Inflammatory macrophage treated with lipopolysaccharide for 1 hour (primary cell): Measurements from ENCODE around the gene KCNQ1OT1.

Experiments used
- DNase-seq, 2 donors: peaks; one replicate each; pipeline ENCODE4 v3.0.0-alpha.2; 2020 to 2022

The KCNQ1OT1 gene

DNA sequence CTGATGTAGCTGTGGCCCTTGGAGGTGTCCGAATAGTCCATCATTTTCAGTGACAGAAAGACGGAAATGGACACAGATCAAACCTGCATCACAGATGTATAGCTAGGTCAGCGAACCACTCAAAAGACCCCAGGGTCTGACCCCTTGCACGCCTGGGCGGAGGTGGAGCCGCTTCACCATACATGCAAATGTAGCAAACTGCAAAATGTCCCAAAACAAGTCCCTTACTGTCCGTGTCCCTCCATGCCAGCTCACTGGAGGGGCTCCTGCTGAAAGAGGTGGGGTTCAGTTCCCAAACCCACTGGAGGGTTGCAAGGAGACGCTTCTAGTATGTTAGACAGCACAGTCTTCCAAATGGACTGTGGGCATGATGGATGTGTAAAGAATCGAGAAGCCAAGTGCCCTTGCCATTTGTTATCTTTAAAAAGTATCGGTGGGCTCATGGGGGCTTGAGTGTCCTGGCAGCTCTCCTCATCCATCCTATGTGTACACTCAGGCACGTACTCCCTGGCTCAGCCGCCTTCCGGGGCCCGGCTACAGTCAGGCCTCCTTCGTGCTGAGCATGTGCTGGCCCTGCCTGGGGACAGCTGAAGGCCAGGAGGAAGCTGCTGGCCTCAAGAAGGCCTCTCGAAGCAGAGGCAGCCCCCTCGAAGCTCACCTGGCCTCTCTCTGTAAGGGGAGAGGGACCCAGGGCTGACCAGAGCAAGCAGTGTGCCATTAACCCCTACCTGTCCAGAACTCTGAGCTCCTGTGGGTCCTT lies 20.2 kb upstream of the KCNQ1OT1 start:
- DNase-seq = no peak

DNA sequence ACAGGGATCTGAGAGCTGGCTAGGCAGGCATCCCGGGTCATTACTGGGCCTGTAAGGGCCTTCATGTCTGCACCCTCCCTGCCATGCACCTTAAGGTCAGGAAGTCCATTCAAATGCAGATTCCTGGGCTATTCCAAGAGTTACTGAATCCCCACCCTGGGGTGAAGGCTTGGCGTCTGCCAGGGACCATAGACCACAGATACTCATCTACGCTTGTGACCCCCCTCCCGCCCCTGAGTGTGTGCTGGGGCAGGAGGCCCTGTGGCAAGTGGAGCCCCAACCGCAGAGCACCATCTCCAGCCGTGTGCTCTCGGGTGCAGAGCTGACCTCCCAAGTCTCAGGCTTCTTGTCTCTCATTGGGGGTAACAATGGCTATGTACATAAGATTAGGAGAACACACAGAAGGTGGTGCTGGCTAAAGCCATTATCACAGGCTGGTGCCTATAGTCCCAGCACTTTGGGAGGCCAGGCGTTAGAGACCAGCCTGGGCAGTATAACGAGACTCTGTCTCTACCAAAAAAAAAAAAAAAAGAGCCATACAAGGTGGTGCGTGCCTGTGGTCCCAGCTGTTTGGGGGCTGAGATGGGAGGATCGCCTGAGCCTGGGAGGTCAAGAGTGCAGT lies 19.1 kb upstream of the KCNQ1OT1 start:
- DNase-seq = no peak

DNA sequence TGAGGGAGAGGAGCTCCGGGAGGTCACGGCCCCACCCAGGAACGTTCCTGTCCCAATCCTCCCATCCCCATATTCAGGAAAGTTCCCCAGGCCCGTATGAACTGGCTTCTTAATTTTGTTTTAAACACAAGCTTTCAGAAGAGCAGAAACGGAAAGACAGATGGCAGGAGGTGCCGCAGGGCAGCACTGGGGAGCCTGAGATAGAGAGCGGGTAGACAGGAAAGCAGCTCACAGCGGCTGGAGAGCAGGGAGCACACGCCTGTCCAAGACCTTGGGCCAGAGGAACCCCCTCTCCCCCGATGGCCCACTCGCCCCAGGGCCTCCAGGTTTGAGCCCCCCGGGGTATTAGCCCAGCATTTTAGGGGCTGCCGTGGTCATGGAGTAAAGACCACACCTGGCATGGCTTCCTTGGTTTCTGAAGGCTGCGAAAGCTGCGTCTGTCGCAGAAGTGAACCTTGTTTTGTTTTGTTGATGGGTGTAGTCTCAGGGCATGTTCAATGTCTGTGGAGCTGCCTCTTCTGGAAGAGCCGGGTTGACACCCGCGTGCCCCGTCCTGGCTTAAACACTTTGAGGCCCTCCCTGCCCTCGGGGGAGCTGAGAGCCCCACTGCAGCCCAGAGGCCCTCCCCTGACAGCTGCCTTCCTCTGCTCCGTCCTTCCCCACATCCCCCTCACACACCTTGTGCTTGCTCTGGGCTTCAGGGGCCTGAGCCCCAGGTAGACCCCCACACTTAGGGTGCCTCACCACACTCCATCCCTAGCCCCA lies 17.9 kb upstream of the KCNQ1OT1 start:
- no peak for DNase-seq

DNA sequence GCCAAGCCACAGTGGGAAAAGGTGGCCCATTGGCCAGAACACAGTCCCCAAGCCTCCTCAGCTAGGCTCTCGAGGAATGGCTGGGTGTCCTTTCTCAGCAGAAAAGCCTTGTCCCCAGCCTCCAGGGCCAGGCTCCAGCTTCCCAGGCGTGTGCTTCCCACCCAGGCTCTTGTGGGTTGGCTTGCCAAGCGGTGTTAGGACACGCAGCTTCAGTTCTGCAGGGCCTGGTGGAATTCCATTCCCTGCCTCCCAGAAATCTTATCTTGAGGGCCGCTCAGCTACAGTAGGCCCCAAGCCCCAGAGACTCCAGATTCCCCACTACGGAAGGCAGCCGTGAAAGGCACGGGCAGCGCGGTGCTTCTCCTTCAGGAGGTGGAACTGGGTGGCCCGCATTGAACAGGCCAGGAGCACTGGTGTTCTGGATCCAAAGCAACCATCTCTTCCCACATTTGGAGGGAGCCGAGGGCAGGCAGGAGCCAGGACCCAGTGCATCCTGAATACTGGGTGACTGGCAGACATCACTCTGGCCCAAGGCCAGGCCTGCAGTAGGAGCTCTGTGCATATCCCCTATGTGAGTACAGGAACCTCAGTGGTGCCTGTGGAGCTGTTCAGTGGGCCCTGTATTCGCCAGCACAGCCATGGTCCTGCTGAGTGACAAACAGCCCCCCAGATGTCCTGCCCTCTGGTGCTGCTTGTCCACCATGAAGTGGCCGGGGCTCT lies 16.7 kb upstream of the KCNQ1OT1 start:
- DNase-seq = no peak

DNA sequence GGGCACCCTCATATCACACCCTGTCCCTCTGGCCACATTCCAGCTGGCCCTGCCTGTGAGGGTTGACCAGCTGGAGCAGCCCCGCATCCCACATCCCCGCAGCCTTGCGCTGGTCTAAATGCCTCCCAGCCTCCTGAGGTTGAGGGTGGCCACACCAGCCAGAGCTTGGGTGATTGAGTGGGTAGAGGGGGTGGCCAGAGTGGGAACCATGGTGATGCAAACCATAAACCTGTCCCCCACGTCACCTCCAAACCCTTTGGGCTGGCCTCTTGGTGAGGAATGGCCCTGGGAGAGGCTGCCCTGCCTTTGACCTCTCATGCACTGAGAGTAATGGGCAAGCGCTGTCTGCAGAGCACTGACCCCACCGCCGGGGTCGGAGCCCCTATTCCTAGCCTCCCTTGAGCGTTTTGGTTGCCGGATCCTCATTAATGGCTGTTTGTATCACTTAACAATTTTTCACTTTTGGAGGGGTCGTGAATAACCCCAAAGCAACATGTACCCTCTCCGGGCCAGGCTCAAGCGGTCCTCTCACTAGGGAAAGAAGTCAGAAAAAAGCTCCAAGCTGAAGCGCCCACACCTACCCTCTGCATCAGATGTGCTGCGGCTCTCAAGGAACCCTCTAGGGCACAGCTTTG lies 16.0 kb upstream of the KCNQ1OT1 start:
- no peak for DNase-seq

DNA sequence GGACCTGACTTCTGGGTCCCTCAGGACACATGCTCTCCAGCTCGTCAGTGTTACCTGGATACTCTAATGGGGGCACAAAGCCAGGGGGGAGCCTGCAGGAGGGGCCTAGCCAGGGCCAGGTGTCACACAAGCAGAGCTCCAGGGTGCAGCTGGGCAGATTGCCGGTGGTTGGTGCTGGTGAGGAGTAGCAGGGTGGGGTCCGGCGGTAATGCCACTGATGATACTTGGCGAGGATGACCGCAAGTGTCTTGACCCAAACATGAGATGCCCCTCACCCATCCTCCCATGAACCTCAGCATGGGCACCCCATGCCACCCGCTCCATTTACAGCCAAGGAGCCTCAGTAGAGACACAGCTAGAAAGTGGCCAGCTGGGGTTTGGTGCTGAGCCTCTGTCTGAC lies 15.1 kb upstream of the KCNQ1OT1 start:
- DNase-seq = no peak

DNA sequence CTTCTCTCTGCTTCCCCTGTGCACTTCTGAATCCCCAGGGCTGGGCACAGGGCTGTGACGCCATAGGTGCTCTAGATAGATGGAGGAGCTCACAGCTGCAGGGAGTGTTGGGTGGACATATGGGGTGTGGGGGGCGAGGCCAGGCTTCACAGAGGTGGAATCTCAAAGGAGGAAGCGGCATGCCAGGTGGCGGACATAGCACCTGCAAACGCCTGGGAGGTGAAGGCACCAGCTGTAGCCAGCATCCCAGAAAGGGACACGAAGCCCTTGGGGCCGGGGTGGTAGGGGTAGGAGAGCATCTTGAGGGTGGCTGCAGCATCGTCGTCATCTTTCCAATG lies 14.6 kb upstream of the KCNQ1OT1 start:
- no peak for DNase-seq

DNA sequence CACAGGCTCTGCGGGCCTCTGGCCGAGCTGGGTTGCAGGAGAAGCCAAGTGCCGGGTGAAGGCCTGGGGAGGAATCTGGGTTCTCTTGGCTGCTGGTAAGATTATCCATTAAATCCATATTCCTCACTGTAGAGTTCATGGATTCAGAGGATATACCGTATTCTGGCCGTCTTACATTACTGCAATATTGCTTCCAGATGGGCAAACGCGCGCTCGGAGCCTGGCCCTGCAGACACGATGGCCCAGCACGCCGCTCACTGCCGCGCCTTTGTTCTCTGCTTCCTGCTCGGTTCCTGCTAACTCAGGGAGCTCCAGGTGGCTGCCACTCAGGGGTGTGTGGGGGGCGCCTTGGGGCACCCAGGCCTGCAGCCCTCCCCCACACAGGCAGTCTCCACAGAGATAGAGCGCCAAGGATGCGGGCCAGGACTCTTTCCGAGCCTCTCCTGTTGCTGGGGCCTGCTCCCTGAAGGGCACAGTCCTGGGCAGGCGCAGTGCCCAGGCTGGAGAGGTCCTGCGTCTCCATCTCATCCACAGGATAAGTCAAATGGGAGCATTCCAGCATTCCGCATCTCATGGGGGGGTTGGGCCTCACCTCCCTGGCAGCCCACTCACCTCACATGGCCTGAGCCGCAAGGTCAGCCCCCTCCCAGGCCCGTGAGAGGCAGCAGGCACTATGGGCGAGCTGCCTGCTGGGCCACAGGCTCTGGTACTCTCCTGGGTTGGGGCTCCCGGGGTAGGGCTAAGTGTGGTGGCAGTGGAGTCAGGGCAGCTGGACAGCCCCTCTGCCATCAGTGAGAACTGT lies 14.1 kb upstream of the KCNQ1OT1 start:
- no peak for DNase-seq

DNA sequence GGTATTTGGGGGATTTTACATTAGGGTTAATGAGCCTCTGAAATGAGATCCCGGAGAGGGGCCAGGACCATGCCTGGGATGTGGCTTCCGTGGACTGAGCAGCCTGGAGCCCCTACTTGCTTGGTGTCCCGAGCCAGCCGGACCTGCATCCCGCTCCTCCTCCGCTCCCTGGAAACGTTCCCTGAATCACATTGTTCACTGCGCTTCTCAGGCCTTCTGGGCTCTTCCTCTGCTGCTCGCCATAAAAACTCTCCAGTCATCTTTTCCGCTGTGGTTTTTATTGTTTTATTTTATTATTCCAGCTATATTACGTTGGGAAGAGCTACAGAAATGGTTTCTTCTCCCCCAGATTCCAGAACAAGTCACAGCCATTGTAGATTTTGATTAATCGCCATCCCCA lies 13.3 kb upstream of the KCNQ1OT1 start:
- no peak for DNase-seq

DNA sequence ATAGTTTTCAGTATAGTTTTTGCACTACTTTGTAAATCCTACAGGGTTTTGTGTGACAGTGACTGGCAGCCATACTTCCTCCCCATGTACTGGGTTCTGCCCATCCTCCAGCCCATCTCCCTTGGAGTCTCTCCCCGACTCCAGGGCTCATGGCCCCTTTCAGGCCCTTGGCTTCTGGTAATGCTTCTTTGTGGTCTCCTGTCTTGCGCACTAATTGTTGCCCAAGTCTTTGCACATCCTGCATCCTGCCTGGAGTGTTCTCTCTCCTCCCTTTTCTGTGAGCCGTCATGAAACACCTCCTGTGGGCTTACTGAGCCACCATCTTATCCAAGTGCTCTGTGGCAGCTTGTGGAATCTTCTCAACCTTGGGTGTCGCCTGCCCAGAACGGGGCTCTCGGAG lies 11.4 kb upstream of the KCNQ1OT1 start:
- no peak for DNase-seq

DNA sequence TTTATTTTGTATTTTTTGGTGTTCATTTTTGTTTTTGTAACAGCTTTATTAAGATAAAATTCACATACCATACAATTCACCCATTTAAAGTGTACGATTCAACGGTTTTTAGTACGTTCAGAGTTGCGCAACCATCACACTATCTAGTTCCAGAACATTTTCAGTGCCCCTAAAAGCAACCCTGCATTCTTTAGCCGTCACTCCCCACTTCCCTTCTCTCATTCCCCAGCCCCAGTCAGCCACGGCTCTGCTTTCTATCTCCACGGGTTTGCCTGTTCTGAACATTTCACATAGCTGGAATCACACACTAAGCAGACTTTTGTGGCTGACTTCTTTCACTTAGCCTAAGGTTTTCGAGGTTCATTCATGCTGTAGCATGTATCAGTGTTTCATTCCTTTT lies 9.6 kb upstream of the KCNQ1OT1 start:
- no peak for DNase-seq

DNA sequence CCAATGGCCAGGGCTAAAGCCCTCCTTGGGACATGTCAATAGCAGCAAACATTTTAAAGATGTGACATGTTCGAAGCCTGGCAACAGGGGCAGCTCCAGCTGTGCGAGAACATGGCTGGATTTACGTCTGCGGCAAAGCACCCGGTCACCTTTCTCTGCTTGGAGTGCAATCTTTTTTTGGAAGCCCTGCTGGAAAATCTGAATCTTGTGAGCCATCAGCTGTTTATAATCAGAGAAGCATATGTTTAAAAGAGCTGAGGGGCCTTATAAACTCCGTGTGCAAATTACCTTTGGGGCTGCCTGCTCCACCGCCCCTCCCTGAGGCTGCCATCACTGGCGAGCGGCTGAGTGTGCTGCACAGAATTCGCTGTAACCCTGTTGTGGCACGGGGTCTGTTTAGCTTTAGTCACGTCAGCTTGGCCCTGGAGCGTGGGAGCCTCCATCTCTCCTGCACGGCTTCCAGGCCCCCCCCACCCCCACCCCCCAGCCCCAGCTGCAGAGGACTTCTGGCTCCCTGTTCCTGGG lies 9.0 kb upstream of the KCNQ1OT1 start:
- no peak for DNase-seq

DNA sequence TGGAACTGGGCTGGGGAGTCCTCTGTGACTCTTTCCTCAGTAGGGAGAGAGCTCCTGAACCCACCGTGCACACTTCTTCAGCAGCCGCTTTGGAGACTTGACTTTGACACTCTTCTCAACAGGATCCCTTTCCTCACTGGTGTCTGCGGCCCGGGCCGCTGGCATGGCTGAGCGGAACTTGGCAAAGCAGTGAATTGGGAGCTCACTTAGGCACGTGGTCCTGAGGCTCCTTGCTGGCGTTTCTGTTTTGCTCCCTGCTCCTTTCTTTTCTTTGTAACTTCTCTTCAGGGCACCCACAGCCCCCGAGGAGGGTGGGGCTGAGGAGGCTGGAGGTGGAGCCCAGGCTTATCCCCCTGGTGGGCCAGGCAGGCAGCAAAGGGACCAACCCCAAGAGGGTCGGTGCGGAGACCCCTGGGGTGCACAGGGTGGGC lies 8.4 kb upstream of the KCNQ1OT1 start:
- DNase-seq = no peak

DNA sequence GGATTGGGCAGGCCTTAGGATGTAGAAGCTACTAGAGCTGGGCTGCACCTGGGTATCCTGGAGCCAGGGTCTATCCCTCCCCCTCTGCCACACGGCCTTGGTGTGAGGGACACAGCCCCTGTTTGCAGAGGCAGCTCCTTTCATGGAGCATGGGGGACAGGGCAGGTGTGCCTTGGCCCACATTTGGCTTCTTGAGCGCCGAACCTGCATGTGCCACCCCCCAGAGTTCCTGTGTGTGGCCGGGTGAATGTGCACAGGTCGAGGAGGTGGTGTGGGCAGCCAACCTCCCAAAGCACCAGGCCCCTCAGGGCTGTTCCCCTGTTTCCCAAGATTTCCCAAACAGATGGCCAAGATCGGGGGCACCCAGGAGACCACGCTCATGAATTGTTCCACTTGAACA lies 7.9 kb upstream of the KCNQ1OT1 start:
- DNase-seq = no peak

DNA sequence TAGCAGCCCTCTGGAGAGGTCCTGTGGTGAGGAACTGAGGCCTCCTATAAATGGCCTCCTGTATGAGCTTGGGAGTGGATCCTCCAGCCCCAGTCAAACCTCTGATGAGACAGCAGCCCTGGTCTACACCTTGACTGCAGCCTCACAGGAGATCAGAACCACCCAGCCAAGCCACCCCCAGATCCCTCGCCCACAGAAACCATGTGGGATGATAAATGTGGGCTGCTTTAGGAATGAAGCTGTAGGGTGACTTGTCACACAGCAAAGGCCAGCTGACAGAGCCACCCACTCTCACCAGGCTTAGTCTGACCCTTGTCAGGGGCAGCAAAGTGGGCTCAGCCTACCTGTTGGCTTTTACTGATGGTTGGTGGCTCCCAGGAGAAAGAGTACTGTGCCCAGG lies 6.5 kb upstream of the KCNQ1OT1 start:
- no peak for DNase-seq

DNA sequence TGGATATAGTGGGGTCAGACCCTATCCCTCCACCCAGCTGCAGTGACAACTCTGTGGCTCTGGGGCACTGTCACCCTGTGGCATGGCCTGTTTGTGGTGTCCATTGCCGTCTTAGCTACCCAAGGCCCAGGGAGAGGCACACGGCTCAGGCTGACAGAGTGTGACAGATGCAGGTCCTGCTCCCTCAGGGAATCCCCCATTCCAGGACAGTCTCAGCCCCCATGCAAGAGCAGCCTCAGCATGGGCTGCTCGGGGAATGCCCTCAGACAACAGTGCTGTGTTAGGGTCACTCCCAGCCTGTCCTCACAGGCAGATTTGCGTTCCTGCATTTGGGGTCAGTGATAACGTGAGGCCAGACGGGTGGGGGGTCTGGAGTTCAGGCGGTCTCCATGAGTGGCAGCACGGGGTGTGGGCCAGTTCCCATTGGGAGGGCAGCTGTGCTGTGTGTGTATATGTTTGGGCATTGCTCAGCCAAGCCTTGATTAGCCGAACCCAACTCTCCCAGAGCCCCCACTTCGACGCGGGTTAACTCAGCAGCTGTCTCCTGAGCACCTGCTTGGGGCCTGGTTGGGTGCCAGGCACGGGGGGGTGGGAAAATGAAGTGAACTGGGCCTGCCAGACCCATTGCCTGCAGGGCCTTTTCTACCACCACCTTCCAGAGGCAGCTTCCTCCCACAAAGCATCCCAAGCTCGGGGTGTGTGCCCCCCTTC lies 5.3 kb upstream of the KCNQ1OT1 start:
- no peak for DNase-seq

DNA sequence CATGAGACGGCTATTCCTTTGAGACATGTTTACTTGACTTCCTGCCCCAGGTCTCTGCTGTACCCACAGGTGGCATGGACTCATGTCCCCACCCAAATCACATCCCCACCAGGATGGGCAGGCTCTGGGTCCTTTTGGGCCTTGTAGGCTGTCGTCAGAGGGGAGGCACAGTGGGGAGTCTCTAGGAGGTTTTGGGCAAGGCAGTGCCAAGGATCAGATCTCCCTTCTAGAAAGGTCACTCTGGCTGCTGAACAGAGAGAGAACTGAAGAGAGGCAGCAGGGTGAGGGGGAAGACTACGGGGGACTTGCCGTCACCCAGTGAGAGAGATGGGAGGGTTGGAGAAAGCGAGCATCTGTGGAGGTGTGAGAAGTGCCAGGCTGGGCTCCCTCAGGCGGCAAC lies 4.6 kb upstream of the KCNQ1OT1 start:
- no peak for DNase-seq

DNA sequence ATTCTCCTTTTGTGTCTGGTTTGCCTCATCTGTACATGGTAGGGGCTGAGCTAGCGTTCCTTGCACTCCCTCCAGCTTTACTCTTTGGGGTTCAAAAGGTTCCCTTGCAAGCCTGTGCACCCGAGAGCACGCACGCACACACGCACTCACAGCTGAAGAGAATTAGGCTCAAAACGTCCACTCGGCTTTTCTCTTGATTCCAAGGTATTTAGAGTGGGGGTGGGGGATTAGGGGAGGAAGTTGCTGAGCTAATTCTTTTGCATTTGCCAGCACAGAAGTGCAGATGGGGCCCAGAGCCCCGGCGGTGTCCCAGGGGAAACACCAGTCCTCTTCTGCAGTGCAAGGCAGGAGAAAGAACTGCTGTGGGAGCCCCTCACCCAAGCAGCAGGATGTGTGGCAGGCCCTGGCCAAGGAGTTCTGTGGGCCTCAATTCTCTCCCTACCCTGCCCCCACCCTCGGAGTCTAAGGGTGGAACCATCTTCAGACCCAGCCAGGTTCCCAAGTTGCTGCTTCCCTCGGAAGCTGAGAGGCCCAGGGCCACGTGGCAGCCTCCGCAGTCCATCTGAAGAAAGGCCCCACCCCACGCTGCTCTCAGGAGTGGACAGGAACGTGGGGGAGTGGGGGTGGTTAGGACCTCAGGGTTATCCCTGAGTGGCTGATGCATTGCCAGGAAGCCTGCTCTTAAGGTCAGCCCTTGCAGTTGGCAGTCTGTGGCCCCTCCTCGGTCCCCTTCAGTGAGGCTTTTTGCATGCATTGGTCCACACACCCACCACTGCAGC lies 3.8 kb upstream of the KCNQ1OT1 start:
- no peak for DNase-seq

DNA sequence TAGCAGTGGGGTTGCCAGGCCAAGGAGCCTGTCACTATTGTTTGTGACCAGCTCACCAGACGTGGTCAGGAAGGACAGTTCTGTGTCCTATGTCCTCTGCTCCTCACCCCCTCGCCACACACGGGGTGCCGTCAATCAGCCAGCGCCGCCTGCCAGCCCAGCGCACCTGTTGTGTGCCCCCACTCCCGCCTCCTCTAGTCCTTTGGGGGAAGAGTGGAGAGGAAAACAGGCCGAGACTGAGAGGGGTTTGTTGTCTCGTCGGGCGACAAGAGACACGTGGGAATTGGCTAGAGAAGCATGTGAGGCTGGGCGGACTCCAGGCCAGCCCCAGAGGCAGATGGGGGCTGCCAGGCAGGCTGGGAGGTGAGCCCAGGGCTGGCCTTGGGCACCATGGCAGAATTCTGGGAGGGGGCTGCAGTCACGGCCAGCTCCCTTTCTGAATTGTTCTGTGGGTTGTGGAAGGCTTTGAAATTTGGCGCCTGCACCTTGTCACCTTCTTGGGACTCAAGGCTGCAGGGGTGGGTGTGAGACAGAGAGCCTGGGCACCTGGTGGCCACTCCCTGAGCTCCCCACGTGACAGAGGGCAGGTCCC lies 3.1 kb upstream of the KCNQ1OT1 start:
- no peak for DNase-seq

DNA sequence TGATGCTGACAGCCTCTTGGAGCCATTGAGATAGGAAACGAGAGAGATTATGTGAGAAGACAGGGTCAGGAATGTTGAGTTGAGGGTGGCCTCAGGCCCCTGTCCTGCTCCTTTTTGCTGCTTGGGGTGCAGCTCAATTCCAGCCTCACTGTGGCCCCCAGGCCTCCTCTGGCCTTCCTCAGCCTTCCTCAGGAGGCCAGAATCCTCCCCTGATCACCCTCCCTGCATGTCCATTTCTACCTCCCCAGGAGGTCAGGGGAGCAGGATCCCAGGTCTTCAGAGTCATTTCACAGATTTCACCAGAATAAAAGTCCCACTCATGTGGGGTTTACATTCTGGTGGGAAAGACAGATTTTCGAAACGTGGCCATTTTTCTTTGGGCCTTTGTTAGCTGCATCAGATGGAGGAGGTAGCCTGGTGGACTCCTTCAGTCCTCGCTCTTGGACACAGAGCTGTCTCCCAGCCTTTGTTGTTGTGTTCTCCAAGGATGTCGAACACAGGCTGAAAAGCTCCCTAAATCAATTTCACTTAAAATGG lies 2.2 kb upstream of the KCNQ1OT1 start:
- DNase-seq = no peak
